GM12874 (cell line): ENCODE results near the gene ZNF311.

Experiments used
- TF ChIP-seq, protein P1 (sequence below): IDR thresholded peaks from 2 replicates; pipeline ENCODE4 v1.5.1; 2011; ENCODE audit warnings: low read depth, mild to moderate bottlenecking, control low read depth, low read length, moderate library complexity; ENCODE audit not compliant: insufficient read depth

Gene ZNF311

DNA sequence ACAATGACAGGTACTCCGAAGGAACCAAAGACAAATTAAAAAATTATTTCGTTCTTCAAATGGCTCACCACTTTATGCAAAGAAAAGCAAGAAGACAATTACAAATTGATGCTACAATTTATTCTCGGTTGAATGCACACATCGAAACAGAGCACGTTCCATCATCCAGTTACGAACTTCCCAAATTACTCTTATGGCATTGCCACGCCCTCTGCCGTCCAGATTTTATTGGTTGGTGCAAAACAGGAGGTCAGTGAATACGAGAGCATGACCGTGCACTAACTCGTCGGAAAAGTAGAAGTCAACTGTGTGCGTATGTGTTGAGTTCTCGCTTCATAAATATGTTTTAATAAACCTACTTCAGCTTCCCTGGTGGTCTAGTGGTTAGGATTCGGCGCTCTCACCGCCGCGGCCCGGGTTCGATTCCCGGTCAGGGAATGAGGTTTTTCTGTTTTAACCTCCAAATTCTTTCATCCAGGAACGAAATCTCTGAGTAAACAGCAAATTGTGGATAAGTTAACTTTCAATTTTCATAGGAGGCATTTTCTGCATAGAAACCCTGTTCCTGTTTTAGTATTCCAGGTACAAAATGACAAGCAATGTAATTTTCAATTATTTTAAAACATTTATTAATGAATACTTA, 23.2 kb downstream of the ZNF311 start:
- TF ChIP-seq, protein P1, sequence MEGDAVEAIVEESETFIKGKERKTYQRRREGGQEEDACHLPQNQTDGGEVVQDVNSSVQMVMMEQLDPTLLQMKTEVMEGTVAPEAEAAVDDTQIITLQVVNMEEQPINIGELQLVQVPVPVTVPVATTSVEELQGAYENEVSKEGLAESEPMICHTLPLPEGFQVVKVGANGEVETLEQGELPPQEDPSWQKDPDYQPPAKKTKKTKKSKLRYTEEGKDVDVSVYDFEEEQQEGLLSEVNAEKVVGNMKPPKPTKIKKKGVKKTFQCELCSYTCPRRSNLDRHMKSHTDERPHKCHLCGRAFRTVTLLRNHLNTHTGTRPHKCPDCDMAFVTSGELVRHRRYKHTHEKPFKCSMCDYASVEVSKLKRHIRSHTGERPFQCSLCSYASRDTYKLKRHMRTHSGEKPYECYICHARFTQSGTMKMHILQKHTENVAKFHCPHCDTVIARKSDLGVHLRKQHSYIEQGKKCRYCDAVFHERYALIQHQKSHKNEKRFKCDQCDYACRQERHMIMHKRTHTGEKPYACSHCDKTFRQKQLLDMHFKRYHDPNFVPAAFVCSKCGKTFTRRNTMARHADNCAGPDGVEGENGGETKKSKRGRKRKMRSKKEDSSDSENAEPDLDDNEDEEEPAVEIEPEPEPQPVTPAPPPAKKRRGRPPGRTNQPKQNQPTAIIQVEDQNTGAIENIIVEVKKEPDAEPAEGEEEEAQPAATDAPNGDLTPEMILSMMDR = no peak

DNA sequence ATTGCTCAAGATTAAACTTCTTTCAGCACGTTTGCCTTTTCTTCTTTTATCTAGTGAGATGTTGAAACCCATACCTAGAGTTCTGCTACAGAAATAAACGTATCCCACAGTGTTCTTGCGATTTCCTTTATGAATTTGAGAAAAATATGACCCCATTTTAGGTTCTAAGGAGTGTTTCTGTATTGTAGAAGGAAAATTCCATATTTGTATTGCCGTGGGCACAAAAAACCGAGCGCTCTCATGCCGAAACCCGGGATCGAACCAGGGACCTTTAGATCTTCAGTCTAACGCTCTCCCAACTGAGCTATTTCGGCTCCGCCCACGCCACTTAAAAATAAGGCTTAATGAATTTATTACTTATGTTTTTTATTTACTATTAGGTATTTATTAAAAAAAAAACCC, 23.7 kb downstream of the ZNF311 start:
- TF ChIP-seq, protein P1 = no peak

DNA sequence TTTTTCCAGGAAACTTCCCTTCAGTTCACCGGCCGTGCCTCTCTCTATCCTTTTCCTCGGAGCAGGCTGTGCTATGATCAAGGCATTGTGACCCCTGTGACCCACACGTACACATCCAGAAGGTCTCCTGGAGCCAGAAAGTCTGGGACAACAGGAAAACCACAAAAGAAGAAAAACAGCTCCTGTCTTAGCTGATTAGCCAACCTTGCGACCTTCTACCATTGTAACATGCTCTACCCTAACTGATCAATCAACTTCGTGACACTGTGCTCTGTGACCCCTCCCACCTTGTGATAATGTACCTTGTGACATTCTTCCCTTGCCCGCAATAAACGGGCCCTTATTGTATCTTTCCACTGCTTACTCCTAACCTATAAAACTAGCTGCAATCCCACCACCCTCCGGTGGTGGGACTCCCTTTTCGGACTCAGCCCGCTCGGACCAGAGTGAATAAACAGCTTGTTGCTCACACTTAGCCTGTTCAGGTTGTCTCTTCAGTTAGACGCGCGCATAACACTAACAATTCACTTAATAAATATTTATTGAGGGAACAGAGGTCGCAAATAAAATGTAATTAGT, 24.2 kb downstream of the ZNF311 start:
- TF ChIP-seq, protein P1 = peak; percentile 12; the same call in 1 of the 2 replicates

DNA sequence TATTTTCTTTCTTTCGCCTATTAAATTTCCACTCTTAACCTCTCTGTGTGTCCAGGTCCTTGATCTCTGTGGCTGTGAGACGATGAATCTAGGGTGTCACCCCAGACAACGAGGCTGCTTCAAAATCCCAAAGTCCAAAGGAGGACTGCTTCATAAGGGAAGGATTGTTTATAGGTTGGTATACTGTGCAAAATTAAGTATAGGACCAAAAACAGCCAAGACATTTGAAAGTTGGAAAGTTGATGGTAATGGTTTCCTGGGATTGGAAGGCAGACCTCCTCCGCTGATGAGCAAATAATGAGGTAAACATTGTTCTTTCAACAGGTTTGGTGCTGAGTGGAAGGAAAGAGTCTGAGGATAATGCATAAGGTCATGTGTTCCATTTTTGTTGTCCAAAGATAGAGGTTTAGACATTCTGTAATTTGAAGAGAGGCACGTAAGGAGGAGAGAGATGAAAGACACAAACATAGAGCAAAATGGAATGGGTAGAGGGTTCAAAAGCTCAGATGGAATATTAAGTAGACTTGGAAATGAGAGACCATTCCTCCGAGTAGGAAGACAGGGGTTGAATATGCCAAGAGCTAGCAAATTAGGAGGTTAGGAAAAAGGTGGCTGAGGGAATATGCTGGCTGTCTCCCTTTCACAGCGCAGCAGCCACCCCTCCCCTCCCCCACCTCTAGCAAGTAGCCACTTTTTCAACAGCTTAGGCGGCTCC, 24.8 kb downstream of the ZNF311 start:
- TF ChIP-seq, protein P1 = no peak

DNA sequence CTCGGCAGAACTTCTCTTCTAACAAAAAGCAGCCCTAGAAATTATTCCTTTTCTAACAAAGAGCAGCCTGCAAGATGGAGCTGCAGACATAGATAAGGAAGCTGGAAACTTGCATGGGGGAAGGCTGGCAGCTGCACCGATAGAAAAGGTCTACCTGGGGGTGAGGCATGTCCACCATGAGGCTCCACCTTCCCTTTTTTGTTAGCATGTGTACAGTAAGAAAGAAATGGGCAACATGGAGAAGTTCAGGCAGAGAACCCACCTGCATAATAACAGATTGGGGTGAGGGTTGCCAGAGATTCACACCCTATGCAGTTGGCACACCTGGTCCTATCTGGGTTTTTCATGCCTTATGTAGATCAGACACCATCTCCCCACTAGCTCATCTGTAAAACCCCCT, 25.4 kb downstream of the ZNF311 start:
- TF ChIP-seq, protein P1 = no peak

DNA sequence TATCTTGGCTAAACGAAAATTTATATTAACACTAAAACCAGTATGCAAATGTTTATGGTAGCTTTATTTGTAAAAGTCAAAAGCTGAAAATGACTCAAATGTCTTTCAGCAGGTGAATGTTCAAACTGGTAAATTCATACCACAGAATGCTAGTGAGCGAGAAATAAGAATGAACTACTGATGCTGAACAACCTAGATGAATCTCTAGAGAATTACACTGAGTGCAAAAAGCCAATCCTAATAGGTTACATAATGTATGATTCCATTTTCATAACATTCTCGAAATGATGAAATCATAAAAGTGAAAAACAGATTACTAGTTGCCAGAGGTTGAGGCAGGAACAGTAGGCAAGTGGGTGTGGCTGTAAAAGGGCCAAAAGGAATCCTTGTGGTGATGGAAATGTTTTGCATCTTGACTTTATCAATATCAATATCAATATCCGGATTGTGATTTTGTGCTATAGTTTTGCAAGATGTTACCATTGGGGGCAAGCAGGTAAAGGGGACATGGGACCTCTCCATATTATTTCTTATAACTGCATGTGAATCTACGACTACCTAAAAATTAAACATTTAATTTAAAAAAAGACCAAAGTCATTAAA, 26.1 kb downstream of the ZNF311 start:
- TF ChIP-seq, protein P1 = no peak

DNA sequence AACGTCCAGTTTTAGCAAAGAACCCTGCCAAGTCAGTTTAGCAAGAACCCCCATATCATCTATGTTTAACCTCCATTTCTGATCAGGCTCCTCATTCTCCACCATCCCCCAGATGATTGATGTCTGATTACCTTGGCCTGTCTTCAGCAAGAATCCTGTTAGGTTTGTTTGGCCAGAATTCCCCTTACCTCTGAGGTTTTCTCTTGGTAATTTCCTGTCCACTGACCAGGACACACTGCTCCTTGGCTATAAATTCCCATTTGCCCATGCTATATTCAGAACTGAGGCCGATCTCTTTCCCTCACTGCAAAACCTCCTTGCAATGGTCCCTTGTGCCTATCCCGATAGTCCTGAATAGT, 27.0 kb downstream of the ZNF311 start:
- TF ChIP-seq, protein P1 = no peak
